HEK293 (cell line): ENCODE measurements around the gene EEF2KMT.

ENCODE experiments used
- CTCF ChIA-PET: fragments of 350-600 bp; formaldehyde crosslinking; extraction: SDS; loops from one replicate; lab custom pipeline; 2021; ENCODE audit warnings: antibody characterized with exemption; lab: Yijun Ruan, JAX
- POLR2A ChIA-PET: fragments of 300-600 bp; formaldehyde crosslinking; extraction: SDS; loops from one replicate; lab custom pipeline; 2020; ENCODE audit warnings: antibody characterized with exemption, inconsistent platforms; lab: Yijun Ruan, JAX
- H3K27ac ChIP-seq: fragments of 200-500 bp; sonication (Bioruptor generic); 2 replicates; pipeline ENCODE4 v1.5.1; 2014; ENCODE audit warnings: low read depth, low read length, control low read depth, inconsistent platforms; ENCODE audit errors: extremely low read depth
- H3K36me3 ChIP-seq, 2 experiments: fragments of 200-500 bp in 1 of 2; sonication (Bioruptor generic) in 1 of 2; 1 replicate in 1 of 2; 2 replicates in 1 of 2; pipeline ENCODE4 v1.5.1; 2014 to 2017; ENCODE audit warnings: inconsistent platforms in 2 of 2, low read length in 2 of 2; ENCODE audit not compliant: control insufficient read depth in 2 of 2, insufficient read depth in 1 of 2
- H3K4me1 ChIP-seq: fragments of 200-500 bp; sonication (Bioruptor generic); 2 replicates; pipeline ENCODE4 v1.5.1; 2014; ENCODE audit warnings: mild to moderate bottlenecking, low read length, inconsistent platforms; ENCODE audit not compliant: control insufficient read depth, insufficient read depth
- H3K4me3 ChIP-seq: 2 replicates; pipeline ENCODE4 v1.5.1; 2011; ENCODE audit warnings: low read depth, mild to moderate bottlenecking, control low read depth, low read length, moderate library complexity
- H3K9me3 ChIP-seq: fragments of 200-500 bp; sonication (Bioruptor generic); 2 replicates; pipeline ENCODE4 v1.5.1; 2014; ENCODE audit warnings: low read depth, low read length, inconsistent platforms; ENCODE audit not compliant: control insufficient read depth, insufficient read depth
- GFI1B ChIP-seq: fragments of 450-650 bp; formaldehyde crosslinking; IDR thresholded peaks from 2 replicates; pipeline ENCODE4 v1.5.1; 2016; ENCODE audit warnings: missing biosample characterization, missing genetic modification characterization
- GLI4 ChIP-seq: fragments of 450-650 bp; formaldehyde crosslinking; IDR thresholded peaks from 2 replicates; pipeline ENCODE4 v1.5.1; 2016; ENCODE audit warnings: missing biosample characterization, missing genetic modification characterization
- GLIS1 ChIP-seq: fragments of 450-650 bp; formaldehyde crosslinking; IDR thresholded peaks from 2 replicates; pipeline ENCODE4 v1.5.1; 2016; ENCODE audit warnings: missing biosample characterization, missing genetic modification characterization
- KLF16 ChIP-seq: fragments of 450-650 bp; formaldehyde crosslinking; IDR thresholded peaks from 2 replicates; pipeline ENCODE4 v1.5.1; 2017; ENCODE audit warnings: missing biosample characterization, missing genetic modification characterization
- SP2 ChIP-seq: fragments of 450-650 bp; formaldehyde crosslinking; IDR thresholded peaks from 2 replicates; pipeline ENCODE4 v1.5.1; 2016; ENCODE audit warnings: missing biosample characterization, missing genetic modification characterization
- TRIM28 ChIP-seq: IDR thresholded peaks from 2 replicates; pipeline ENCODE4 v1.6.1; 2011; ENCODE audit warnings: low read length, control low read depth, borderline replicate concordance
- ZEB2 ChIP-seq: fragments of 450-650 bp; formaldehyde crosslinking; IDR thresholded peaks from 2 replicates; pipeline ENCODE4 v1.5.1; 2016; ENCODE audit warnings: missing biosample characterization, missing genetic modification characterization
- ZFP37 ChIP-seq: fragments of 450-650 bp; formaldehyde crosslinking; IDR thresholded peaks from 2 replicates; pipeline ENCODE4 v1.5.1; 2016; ENCODE audit warnings: missing biosample characterization, missing genetic modification characterization
- ZFP69B ChIP-seq: fragments of 450-650 bp; formaldehyde crosslinking; IDR thresholded peaks from 2 replicates; pipeline ENCODE4 v1.5.1; 2016; ENCODE audit warnings: missing biosample characterization, missing genetic modification characterization
- ZNF16 ChIP-seq: fragments of 450-650 bp; formaldehyde crosslinking; IDR thresholded peaks from 2 replicates; pipeline ENCODE4 v1.5.1; 2016; ENCODE audit warnings: low read depth, missing biosample characterization, missing genetic modification characterization
- ZNF214 ChIP-seq: fragments of 450-650 bp; formaldehyde crosslinking; IDR thresholded peaks from 2 replicates; pipeline ENCODE4 v1.5.1; 2017; ENCODE audit warnings: missing biosample characterization, mild to moderate bottlenecking, missing genetic modification characterization, borderline replicate concordance
- ZNF335 ChIP-seq: fragments of 450-650 bp; formaldehyde crosslinking; conservative IDR thresholded peaks from 2 replicates; pipeline ENCODE4 v1.5.1; 2016; ENCODE audit warnings: missing biosample characterization, missing genetic modification characterization
- ZNF529 ChIP-seq: fragments of 450-650 bp; formaldehyde crosslinking; IDR thresholded peaks from 2 replicates; pipeline ENCODE4 v1.5.1; 2017; ENCODE audit warnings: missing genetic modification characterization, missing biosample characterization; ENCODE audit not compliant: insufficient replicate concordance
- ZNF600 ChIP-seq: fragments of 450-650 bp; formaldehyde crosslinking; IDR thresholded peaks from 2 replicates; pipeline ENCODE4 v1.5.1; 2016; ENCODE audit warnings: missing biosample characterization, missing genetic modification characterization
- ZNF626 ChIP-seq: fragments of 450-650 bp; sonication (Bioruptor Pico); formaldehyde crosslinking; IDR thresholded peaks from 2 replicates; pipeline ENCODE4 v1.5.1; 2018; ENCODE audit warnings: missing biosample characterization, missing genetic modification characterization, inconsistent platforms
- ZXDB ChIP-seq: fragments of 450-650 bp; formaldehyde crosslinking; IDR thresholded peaks from 2 replicates; pipeline ENCODE4 v1.5.1; 2016; ENCODE audit warnings: missing biosample characterization, missing genetic modification characterization
- TF ChIP-seq, protein P1 (sequence below): fragments of 450-650 bp; formaldehyde crosslinking; IDR thresholded peaks from 2 replicates; pipeline ENCODE4 v1.5.1; 2016; ENCODE audit warnings: missing biosample characterization, missing genetic modification characterization
- TF ChIP-seq, protein P2 (sequence below): fragments of 450-650 bp; formaldehyde crosslinking; IDR thresholded peaks from 2 replicates; pipeline ENCODE4 v1.5.1; 2016; ENCODE audit warnings: missing biosample characterization, missing genetic modification characterization, borderline replicate concordance
- TF ChIP-seq, protein P3 (sequence below): fragments of 450-650 bp; formaldehyde crosslinking; IDR thresholded peaks from 2 replicates; pipeline ENCODE4 v1.5.1; 2016; ENCODE audit warnings: missing biosample characterization, missing genetic modification characterization
- TF ChIP-seq, protein P4 (sequence below): fragments of 450-650 bp; formaldehyde crosslinking; IDR thresholded peaks from 2 replicates; pipeline ENCODE4 v1.5.1; 2016; ENCODE audit warnings: missing biosample characterization, missing genetic modification characterization

Gene EEF2KMT

DNA sequence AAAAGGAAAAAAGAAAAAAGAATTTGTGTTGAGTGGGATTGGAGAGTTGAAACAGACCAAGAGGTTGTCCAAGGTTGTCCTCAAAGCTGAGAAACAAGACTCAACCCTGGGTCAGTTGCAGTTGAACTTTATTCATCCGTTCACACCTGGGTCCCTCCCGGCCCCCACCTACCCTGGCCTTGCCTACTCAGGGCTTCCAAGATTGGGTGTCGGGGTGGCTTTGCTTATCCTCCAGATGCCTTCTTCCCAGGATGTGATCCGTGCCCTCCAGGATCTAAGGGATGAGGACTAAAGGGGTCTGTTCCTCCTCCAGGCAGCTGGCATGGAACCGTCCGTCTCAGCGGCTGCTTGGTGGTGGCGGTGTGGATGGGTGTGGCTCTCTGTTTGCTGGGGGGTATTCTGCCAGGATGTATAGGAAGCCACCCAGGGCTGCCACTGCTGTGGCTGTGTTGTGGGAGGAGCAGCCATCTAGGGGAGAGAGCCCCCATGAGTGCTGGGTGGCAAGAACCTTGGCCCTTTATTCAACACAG lies 53.5 kb downstream of the EEF2KMT start:
- CTCF ChIA-PET, result interaction anchor here (0.6 to 2.2 kb wide), 3 partner anchors 10 to 91 kb away, joined by 3 to 12 read pairs (median 3); no protein-coding TSS in a partner anchor

More for the DNA sequence above, 53.5 kb downstream of the EEF2KMT start:
- Histone ChIP-seq H3K4me1 (no peaks in the 10 kb centered on the region; the same call in 1 of the 2 replicates), H3K36me3 (no peaks in the 10 kb centered on the region), H3K9me3 (no peaks in the 10 kb centered on the region), H3K27ac (no peak overlapping the region), H3K4me3 (no peak overlapping the region)
- no peak for TF ChIP-seq SP2 (tag by site-specific recombination)
- no peak for TF ChIP-seq TRIM28
- TF ChIP-seq ZNF529, result no peak
- TF ChIP-seq GLI4 (tag by site-specific recombination), result no peak
- TF ChIP-seq GFI1B, result no peak
- no peak for TF ChIP-seq ZEB2
- TF ChIP-seq, protein P1, sequence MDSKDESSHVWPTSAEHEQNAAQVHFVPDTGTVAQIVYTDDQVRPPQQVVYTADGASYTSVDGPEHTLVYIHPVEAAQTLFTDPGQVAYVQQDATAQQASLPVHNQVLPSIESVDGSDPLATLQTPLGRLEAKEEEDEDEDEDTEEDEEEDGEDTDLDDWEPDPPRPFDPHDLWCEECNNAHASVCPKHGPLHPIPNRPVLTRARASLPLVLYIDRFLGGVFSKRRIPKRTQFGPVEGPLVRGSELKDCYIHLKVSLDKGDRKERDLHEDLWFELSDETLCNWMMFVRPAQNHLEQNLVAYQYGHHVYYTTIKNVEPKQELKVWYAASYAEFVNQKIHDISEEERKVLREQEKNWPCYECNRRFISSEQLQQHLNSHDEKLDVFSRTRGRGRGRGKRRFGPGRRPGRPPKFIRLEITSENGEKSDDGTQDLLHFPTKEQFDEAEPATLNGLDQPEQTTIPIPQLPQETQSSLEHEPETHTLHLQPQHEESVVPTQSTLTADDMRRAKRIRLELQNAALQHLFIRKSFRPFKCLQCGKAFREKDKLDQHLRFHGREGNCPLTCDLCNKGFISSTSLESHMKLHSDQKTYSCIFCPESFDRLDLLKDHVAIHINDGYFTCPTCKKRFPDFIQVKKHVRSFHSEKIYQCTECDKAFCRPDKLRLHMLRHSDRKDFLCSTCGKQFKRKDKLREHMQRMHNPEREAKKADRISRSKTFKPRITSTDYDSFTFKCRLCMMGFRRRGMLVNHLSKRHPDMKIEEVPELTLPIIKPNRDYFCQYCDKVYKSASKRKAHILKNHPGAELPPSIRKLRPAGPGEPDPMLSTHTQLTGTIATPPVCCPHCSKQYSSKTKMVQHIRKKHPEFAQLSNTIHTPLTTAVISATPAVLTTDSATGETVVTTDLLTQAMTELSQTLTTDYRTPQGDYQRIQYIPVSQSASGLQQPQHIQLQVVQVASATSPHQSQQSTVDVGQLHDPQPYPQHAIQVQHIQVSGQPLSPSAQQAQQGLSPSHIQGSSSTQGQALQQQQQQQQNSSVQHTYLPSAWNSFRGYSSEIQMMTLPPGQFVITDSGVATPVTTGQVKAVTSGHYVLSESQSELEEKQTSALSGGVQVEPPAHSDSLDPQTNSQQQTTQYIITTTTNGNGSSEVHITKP (tag by site-specific recombination), result no peak
- TF ChIP-seq ZNF626 (tag by site-specific recombination), result no peak
- TF ChIP-seq, protein P2, sequence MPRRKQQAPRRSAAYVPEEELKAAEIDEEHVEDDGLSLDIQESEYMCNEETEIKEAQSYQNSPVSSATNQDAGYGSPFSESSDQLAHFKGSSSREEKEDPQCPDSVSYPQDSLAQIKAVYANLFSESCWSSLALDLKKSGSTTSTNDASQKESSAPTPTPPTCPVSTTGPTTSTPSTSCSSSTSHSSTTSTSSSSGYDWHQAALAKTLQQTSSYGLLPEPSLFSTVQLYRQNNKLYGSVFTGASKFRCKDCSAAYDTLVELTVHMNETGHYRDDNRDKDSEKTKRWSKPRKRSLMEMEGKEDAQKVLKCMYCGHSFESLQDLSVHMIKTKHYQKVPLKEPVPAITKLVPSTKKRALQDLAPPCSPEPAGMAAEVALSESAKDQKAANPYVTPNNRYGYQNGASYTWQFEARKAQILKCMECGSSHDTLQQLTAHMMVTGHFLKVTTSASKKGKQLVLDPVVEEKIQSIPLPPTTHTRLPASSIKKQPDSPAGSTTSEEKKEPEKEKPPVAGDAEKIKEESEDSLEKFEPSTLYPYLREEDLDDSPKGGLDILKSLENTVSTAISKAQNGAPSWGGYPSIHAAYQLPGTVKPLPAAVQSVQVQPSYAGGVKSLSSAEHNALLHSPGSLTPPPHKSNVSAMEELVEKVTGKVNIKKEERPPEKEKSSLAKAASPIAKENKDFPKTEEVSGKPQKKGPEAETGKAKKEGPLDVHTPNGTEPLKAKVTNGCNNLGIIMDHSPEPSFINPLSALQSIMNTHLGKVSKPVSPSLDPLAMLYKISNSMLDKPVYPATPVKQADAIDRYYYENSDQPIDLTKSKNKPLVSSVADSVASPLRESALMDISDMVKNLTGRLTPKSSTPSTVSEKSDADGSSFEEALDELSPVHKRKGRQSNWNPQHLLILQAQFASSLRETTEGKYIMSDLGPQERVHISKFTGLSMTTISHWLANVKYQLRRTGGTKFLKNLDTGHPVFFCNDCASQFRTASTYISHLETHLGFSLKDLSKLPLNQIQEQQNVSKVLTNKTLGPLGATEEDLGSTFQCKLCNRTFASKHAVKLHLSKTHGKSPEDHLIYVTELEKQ (tag by site-specific recombination), result no peak
- TF ChIP-seq ZNF214 (tag by site-specific recombination), result no peak
- TF ChIP-seq, protein P3, sequence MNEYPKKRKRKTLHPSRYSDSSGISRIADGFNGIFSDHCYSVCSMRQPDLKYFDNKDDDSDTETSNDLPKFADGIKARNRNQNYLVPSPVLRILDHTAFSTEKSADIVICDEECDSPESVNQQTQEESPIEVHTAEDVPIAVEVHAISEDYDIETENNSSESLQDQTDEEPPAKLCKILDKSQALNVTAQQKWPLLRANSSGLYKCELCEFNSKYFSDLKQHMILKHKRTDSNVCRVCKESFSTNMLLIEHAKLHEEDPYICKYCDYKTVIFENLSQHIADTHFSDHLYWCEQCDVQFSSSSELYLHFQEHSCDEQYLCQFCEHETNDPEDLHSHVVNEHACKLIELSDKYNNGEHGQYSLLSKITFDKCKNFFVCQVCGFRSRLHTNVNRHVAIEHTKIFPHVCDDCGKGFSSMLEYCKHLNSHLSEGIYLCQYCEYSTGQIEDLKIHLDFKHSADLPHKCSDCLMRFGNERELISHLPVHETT (tag by site-specific recombination), result no peak
- TF ChIP-seq ZXDB (tag by site-specific recombination), result no peak
- TF ChIP-seq ZNF335 (tag by site-specific recombination), result no peak
- TF ChIP-seq, protein P4, sequence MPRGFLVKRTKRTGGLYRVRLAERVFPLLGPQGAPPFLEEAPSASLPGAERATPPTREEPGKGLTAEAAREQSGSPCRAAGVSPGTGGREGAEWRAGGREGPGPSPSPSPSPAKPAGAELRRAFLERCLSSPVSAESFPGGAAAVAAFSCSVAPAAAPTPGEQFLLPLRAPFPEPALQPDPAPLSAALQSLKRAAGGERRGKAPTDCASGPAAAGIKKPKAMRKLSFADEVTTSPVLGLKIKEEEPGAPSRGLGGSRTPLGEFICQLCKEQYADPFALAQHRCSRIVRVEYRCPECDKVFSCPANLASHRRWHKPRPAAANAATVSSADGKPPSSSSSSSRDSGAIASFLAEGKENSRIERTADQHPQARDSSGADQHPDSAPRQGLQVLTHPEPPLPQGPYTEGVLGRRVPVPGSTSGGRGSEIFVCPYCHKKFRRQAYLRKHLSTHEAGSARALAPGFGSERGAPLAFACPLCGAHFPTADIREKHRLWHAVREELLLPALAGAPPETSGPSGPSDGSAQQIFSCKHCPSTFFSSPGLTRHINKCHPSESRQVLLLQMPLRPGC, result no peak
- TF ChIP-seq GLIS1 (tag by site-specific recombination), result no peak
- no peak for TF ChIP-seq ZFP69B (tag by site-specific recombination)
- TF ChIP-seq ZNF600 (tag by site-specific recombination), result no peak
- TF ChIP-seq ZFP37 (tag by site-specific recombination), result no peak
- TF ChIP-seq KLF16 (tag by site-specific recombination), result no peak
- no peak for TF ChIP-seq ZNF16 (tag by site-specific recombination)
- POLR2A ChIA-PET, result no interaction called here
